ENCODE data around the gene C17orf58. TPM values are rescaled to one million over a fixed set of nuclear protein-coding genes. Genes with fewer than 3 reads are reported as not detected.

Gene C17orf58
- polyA plus RNA-seq, 2 of the 4 experiments (the other 2 are of a cell fraction) = 11.2 to 20.0 TPM

- Histone ChIP-seq H3K9me3 (no peaks in the 10 kb centered on the region), H3K4me3 (no peak overlapping the region), H3K4me2 (no peak overlapping the region), H3K4me1 (no peaks in the 10 kb centered on the region), H3K27ac (no peak overlapping the region)
- ChIA-PET POLR2A (no interaction called here), CTCF (interaction anchor here (1.3 kb wide), 1 partner anchor 8 kb away, joined by 5 read pairs; no protein-coding TSS in a partner anchor)
- 98% methylated on average over 2 of the region's 2 CpGs for WGBS (ENCODE audit: missing lambda C conversion rate)
- DNase-seq (ENCODE audit: low read depth in 1 of 2, low spot score in 1 of 2) (no peak), FAIRE-seq (no peak), ATAC-seq (no peak)
- no peak for TF ChIP-seq TP53 (CRISPR knock-in tag; IDR thresholded peaks at IDR 0.05)
- no peak for TF ChIP-seq HDAC2 (IDR thresholded peaks at IDR 0.05)
- TF ChIP-seq RARB (CRISPR knock-in tag; IDR thresholded peaks at IDR 0.05) = no peak
- TF ChIP-seq EHF (CRISPR knock-in tag; IDR thresholded peaks at IDR 0.05) = no peak
- TF ChIP-seq SMC3 (IDR thresholded peaks at IDR 0.05) = no peak
- no peak for TF ChIP-seq PBX3 (IDR thresholded peaks at IDR 0.05)
- no peak for TF ChIP-seq MYC (IDR thresholded peaks at IDR 0.05; ENCODE audit: borderline replicate concordance, low read length)
- TF ChIP-seq FOSB (CRISPR knock-in tag; IDR thresholded peaks at IDR 0.05) = no peak
- no peak for TF ChIP-seq CHD4 (IDR thresholded peaks at IDR 0.05; ENCODE audit: borderline replicate concordance)
- TF ChIP-seq JUN (IDR thresholded peaks at IDR 0.05) = no peak
- no peak for TF ChIP-seq CBX2 (IDR thresholded peaks at IDR 0.05; ENCODE audit: borderline replicate concordance, low read depth)
- no peak for TF ChIP-seq HOXB13 (CRISPR knock-in tag; IDR thresholded peaks at IDR 0.05; ENCODE audit: low read depth)
- no peak for TF ChIP-seq JUNB (IDR thresholded peaks at IDR 0.05)
- TF ChIP-seq SREBF2 (IDR thresholded peaks at IDR 0.05) = no peak
- TF ChIP-seq ELK1 (IDR thresholded peaks at IDR 0.05; ENCODE audit: low read depth, low read length) = no peak
- TF ChIP-seq MAZ (IDR thresholded peaks at IDR 0.05; ENCODE audit: borderline replicate concordance, low read depth, low read length) = no peak
- TF ChIP-seq HOXB5 (CRISPR knock-in tag; IDR thresholded peaks at IDR 0.05) = no peak
These were observed 45.3 kb downstream of the C17orf58 start for GRCh38 chr17:67950945-67951344.

GRCh38 chr17:67947325-67947813 lies 48.9 kb downstream of the C17orf58 start:
- FAIRE-seq (no peak), DNase-seq (ENCODE audit: low read depth in 1 of 2, low spot score in 1 of 2) (no peak), ATAC-seq (no peak)
- ChIA-PET CTCF (interaction anchor here (0.8 to 2.9 kb wide), 8 partner anchors 10 to 225 kb away, joined by 3 to 15 read pairs (median 4); no protein-coding TSS in a partner anchor), POLR2A (no interaction called here)
- Histone ChIP-seq H3K4me1 (no peaks in the 10 kb centered on the region), H3K27ac (no peak overlapping the region), H3K4me2 (no peak overlapping the region), H3K4me3 (no peak overlapping the region), H3K9me3 (no peaks in the 10 kb centered on the region)
- TF ChIP-seq POLR2AphosphoS2 (conservative IDR thresholded peaks at IDR 0.05; ENCODE audit: low read length) = no peak
- no peak for TF ChIP-seq HOXA7 (CRISPR knock-in tag; IDR thresholded peaks at IDR 0.05)
- no peak for TF ChIP-seq USF2 (IDR thresholded peaks at IDR 0.05)
- TF ChIP-seq ZNF302 (CRISPR knock-in tag; IDR thresholded peaks at IDR 0.05) = no peak
- TF ChIP-seq ZFP36 (IDR thresholded peaks at IDR 0.05; ENCODE audit: borderline replicate concordance, partially characterized antibody) = no peak
- TF ChIP-seq TFCP2L1 (CRISPR knock-in tag; IDR thresholded peaks at IDR 0.05) = no peak
- no peak for TF ChIP-seq REST (IDR thresholded peaks at IDR 0.05)
- TF ChIP-seq EHF (CRISPR knock-in tag; IDR thresholded peaks at IDR 0.05) = no peak
- TF ChIP-seq ESRRA (IDR thresholded peaks at IDR 0.05; ENCODE audit: borderline replicate concordance, low read length) = no peak
- no peak for TF ChIP-seq RNF2 (IDR thresholded peaks at IDR 0.05; ENCODE audit: borderline replicate concordance, low read depth)
- TF ChIP-seq RCOR1 (IDR thresholded peaks at IDR 0.05; ENCODE audit: low read depth, low read length) = no peak
- no peak for TF ChIP-seq SREBF2 (IDR thresholded peaks at IDR 0.05)
- TF ChIP-seq HOXB5 (CRISPR knock-in tag; IDR thresholded peaks at IDR 0.05) = no peak
- TF ChIP-seq HEYL (CRISPR knock-in tag; IDR thresholded peaks at IDR 0.05) = no peak
- no peak for TF ChIP-seq KDM5A (IDR thresholded peaks at IDR 0.05)
- no peak for TF ChIP-seq ELK1 (IDR thresholded peaks at IDR 0.05; ENCODE audit: low read depth, low read length)
- TF ChIP-seq CHD2 (IDR thresholded peaks at IDR 0.05; ENCODE audit: low read length, partially characterized antibody) = no peak
- TF ChIP-seq CBX8 (IDR thresholded peaks at IDR 0.05) = no peak
- TF ChIP-seq NR3C1 (IDR thresholded peaks at IDR 0.05) = no peak
- no peak for TF ChIP-seq CEBPB (IDR thresholded peaks at IDR 0.05)
- WGBS (ENCODE audit: missing lambda C conversion rate) = 93% methylated on average over 5 of the region's 5 CpGs
